HCEC 1CT (cell line): ENCODE results near the gene EPB41L3.

Source experiments
- DNase-seq: peaks from one replicate; pipeline ENCODE4 v3.0.0-alpha.2; 2017

Gene EPB41L3

DNA sequence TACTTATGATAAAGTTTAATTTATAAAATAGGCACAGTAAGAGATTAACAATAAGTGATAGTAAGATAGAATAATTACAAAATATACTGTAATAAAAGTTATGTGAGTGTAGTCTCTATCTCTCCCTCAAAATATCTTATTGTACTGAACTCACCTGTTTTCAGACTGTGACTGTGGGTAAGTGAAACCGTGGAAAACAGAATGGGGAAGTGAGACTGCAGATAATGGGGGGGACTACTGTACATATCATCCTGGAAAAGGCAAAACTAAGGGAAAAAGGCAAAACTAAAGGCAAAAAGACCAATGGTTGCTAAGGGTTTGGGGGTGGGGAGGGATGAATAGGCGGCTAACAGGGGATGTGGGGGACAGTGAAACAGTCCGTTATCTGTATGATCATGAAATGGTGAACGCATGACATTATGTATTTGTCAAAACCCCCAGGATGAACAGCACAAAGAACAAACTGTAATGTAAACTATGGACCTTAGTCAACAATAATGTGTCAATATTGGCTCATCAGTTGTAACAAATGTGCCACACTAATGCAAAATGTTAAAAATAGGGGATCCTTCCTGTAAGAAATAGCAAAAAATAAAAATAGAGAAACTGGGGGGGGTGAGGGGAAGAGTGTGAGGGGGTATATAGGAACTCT, 93.8 kb downstream of the EPB41L3 start:
- DNase-seq, result no peak

DNA sequence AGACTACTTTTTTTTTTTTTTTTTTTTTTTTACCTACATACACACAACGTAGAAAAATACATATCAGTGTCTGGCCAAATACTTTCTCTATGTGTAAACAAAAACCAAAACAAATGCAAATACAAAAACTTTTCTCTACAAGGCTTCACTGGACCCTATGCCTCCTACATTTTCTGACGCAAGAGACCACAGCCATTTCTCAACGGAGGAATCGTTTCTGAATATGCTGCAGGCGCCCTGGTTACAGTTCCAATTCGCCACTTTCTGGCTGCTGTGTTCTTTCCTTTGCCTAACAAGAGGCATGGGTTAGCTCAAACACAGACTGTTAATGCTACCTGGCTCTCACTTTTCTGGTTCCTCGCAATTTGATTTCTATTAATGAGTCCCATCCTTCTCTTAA, 96.4 kb downstream of the EPB41L3 start:
- no peak for DNase-seq

DNA sequence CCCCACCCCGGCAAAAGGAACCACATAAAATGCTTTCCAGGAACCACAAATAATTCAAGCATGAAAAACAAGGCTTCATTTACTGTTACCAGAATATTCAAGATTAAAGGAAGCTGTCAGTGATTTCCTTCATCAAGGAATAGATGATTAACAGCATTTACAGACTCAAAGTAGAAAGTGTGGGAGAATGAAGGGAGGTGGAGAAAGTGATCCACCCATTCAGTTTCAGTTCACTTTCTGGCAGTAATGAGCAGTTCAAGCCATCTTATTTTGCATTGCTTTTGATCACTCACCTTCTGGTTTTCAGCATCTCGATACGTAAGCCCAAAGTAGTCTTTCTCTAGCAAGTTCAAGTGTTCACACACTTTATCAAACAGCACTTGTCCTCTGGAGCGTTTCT, 99.0 kb downstream of the EPB41L3 start:
- DNase-seq, result no peak

DNA sequence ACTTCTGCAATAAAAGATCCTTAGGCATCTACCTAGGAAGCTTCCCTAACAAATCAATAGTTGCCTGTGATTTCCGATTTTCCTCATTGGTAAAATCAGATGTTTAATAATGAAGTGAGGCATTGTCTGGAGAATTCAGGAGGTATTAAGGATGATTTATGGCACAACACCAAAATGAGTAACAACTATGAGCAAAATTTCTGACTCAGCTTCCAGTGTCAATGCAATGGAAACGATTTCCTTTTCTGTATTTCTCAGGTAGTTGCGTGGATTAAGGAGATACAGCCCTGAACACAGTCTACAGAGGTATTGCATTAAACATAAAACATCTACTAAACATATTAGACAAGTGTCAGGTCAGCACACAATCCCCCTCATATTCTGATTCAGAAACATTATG, 99.5 kb downstream of the EPB41L3 start:
- DNase-seq, result no peak

DNA sequence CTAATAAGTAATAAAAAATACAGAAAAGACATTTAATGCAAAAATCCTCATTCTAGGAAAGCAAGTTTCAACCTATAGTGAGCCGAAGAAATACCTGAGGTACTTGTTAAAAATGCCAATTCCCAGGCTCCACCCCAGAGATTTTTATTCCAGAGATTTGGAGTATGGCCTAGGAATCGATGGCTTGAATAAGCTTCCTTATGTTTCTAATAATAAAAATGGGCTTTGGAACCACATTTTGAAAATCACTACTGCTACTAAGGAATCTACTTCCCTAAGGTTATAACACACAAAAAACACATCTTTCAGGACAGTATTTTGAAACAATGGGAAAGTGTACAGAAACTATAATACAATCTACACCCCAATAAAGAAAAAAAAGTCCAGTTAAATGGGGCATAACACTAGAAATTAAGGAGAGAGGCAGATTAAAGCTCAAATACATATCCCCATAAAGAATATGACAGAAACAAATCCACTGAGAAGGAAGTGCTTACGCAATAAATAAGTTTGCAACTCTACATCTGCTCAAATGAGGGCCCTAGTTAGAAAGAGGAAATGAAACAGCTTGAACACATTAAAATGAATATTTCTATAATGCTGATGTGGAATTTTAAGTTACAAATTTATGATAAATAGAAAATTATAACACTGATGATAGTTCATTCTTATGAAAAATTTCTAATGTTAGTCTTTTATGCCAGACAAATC, 103.7 kb downstream of the EPB41L3 start:
- no peak for DNase-seq

DNA sequence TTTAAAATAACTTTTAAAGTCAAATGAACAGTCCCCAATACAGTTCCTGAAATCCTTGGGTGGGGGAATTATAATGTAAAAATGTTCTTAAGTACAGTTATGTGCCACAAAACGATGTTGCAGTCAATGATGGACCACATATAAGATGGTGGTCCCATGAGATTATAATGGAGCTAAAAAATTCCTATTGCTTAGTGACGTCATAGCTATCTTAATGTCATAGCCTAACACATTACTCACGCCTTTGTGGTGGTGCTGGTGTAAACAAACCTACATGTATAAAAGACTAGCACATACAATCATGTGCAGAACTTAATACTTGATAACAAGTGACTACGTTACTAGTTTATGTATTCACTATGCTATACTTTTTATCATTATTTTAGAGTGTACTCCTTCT, 109.4 kb downstream of the EPB41L3 start:
- DNase-seq, result no peak

DNA sequence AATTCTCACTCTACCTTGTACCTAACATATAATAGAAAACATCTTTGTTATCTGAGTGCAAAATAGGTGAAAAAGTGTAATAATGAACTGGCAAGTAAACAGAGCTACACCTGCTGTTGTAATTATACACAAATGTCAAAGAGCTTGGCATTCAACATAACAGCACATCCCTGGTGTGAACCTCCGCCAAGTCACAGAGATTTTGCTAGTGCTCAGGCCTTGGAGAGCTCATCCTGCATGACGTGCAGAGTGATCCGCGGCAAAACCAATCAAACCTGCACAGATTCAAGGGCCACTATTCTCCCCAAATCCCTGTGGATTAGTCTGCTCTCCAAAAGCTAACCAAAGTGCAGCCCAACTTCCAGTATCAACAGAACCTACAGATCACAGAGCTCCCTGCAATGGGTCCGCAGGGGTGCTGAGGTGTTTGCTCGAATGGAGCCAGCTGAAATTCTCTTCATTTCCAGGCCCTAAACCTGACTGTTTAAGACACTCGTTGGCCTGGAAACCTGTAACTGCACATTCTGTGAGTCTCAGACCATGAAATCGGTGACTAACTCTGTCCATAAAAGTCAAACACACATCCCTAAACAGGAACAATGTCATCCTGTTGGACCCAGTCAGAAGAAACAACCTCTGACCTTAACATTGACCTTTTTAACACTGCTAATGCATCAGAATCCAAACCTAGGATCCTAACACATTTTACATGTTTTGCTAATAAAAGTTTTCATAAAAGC, 111.8 kb downstream of the EPB41L3 start:
- DNase-seq, result no peak

DNA sequence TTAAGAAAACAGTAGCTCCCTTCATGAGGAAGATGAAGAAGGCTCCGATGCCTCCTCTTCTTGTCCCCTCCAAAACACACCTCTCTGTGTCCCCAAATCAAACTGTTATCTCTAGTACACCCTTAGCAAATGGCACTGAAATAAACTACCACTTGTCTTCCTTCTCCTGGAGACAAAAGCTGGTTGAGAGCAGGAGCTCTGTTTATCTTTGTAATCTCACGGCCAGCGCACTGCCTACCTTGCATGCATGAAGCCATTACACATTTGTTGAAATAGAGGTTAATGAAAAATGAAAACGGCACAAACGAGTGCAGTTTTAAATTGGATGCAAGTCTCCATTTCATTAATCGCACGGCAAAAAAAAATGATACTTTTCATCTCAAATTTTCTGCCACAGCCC, 113.7 kb downstream of the EPB41L3 start:
- no peak for DNase-seq

DNA sequence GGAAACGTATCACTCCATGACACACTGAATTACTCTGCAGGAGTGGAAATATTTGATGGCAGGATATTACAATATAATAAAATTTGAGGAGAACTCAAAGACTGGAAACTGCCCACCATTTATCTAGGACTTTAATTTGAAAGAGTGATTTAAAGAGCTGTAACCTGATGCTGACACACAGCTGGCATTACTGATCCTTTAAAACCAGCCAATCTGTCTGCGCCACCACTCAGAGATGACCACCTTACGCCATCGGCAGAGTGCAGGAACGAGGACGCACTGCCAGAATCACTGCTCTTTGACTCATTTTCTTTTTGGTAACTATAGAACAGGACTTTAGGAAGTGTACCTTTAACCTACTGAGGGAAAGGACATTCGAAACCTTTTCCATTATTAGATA, 114.1 kb downstream of the EPB41L3 start:
- no peak for DNase-seq

DNA sequence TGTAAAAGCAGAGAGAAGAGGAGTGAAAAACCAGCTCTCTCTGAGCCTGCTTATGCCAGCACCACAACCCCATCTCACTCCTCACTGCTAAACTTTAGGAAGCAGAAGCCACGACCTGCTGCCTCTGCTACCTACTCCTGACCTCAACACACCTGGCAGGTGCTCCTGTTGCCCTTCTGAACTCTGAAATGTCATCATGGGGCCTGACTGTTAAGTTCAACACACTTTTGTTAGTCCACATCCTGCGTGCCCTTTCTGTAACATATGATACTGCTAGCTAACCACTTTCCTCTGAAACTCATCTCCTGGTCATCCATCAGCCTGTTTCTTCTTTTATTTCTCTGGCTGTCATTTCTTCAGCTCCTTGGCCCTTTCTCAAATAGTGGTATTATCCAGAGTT, 118.1 kb downstream of the EPB41L3 start:
- no peak for DNase-seq

DNA sequence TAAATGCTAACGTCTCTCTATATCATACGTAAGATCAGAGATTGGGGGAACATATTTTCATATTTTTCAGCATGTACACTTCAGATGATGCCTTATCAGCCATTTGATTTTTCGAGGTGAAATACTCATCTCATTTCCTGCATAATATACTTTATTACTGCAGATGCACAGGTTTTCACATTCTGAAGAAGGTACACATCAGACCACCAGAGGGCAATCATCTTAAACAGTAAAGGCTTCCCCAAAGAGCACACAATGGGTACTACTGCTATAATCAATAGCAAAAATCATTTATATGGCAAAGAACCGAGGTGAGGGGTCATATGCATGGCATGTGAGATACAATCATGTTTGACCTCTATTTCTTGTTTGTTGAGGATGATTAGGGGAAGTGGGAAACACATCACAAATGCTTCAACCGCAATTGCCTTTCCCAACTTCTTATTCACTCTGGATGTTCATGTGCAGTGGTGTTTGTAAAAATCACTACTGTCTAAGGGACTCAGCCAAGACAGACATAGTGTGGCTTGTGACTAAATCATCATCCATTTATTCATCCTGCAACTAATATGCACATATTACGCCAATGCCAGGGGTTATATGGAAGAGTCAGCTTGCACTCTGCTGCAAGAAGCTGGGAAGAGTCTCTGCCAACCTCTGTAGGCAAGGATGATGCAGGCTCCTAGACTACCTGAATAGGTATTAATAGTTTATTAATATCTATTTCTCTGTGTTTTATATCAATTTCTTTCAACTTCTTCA, 118.7 kb downstream of the EPB41L3 start:
- peak; percentile 2 for DNase-seq

DNA sequence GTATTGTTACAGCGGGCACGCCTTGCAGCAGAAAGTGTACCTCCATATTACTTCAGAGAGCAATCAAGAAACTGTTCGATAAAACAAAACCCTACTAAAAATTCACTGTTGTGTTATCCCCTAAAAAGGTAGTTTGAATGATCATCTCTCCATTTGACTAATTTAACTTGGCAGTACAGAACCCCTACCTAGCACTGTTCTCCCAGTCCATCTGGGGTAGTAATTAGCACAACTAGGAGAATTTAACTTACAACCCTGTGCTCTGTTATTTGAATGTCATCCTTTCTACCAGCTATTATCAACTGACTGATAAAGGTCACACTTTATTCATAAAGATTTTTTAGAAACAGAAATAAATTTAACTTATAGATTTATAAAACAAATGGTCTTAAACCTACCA, 121.2 kb downstream of the EPB41L3 start:
- DNase-seq, result no peak

DNA sequence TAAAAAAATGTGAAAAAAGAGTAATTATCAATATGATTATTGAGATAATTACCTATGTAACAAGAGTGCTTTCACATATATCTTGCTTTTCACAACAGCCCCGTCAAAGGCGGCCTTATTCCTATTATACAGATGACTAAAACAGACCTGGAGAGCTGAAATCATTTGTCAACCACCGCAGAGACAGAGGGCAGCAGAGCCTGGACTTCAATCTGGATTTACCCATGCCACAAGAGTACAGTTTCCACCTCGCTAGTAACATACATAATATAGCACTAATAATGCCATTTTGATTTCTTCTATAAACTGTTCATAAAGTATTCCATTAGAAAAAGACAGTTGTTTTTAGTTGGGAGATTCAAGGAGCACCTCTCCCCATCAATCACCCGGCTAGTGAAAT, 121.8 kb downstream of the EPB41L3 start:
- DNase-seq, result no peak

DNA sequence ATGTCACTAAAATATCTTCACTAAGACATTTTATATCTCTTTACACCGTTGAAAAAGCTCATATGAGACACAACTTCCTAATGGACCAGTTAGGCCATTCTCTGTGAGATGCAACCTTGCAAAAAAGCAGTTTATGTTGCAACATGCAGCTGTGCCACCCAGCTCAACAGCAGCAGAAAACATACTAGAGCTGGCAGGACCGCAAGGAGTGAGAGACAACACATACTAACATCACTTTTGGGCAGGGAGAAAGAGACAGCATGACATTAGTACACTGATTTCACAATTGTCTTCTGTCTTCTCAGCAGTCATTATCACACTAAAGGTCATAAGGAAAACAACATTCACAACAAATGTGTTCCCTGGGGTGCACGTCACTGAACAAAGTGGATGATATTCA, 122.9 kb downstream of the EPB41L3 start:
- no peak for DNase-seq

DNA sequence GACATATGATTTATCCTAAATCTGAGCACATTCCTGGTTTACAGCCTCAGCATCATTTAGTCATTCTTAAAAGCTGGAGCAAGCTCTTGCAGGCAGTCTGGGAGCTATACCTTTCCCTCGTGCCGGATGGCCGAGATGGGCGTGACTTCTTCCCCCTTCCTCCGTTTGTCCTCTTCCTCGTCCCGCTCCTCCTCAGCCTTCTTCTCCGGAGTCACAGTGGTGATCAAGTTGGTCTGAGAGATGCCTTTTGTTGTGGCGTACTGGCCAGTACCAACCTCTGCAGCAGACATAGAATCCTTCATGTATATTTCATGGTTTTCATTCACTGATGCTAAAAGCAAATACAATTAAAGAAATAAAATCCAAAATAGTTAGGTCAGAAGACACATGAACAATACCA, 124.2 kb downstream of the EPB41L3 start:
- no peak for DNase-seq

DNA sequence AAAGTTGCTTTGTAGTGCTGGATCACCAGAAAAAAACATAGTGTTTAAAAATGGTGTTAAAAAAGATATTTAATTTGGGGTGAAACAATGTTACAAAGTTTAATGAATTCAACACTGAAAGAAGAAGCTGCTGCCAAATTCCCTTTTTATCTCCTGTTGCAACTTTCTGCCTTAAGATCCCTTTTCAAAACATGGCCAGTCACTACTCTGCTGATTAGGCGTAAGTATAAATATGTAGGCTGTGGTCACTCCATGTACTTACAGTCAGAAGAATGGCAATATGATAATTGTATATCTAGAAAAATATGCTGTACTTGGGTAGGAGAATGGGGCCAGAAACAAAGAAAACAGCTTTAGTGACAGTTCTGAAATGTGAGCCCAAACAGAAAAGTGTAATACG, 124.8 kb downstream of the EPB41L3 start:
- DNase-seq, result no peak

DNA sequence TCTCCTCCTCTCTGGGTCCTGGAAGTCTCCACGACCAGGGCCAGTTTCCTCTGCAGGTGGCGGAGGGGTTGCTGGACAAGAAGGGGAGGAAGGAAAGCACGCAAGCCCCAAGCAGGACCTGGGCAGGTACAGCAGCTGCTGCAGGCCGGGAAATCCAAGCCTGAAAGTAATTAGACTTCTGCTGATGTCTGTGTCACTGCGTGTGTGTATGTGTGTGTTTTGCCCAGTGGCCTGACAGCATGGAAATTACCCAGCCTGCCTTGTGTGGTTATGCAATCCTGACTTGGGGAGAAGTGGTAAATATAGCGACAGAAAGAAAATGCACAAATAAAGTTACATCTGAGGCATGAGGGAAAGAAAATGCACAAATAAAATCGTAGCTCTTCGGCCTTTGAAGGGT, 126.5 kb downstream of the EPB41L3 start:
- DNase-seq, result no peak

DNA sequence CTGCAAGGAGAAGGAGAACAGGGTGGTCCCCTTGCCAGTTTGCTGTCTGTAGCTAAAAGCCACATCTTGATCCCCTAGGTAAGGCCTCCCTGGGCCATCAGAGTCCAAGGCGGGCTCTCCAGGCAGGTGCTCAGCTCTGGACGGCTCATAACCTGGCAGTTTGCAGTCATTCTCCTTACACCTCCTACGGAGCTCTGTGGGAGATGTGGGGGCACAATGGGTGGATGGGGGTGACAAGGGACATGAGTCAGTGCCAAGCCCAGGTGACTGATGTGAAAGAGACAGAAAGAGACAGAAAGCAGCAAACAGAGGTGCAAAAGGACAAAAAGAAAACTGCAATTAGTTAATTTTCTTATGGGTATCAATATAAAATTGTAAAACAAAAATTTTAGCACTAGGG, 127.7 kb downstream of the EPB41L3 start:
- no peak for DNase-seq

DNA sequence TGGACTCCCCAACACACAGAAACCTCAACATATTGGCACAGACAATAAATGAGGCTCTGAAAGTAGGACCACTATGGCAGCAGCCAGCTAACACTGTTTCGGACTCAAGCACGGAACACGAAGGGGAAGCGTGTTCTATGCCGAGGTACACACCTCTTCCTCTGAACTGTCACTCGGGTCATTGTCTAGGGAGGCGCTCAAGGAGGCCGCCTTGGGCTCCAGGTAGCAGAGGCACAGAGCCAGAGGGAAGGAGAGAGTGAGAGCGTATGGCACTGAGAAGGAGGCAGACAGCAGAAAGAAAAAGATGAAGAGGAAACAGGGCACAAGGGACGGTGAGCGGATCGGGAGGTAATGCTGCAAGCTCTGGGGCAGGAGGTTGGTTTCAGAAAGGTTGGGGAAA, 128.1 kb downstream of the EPB41L3 start:
- no peak for DNase-seq

DNA sequence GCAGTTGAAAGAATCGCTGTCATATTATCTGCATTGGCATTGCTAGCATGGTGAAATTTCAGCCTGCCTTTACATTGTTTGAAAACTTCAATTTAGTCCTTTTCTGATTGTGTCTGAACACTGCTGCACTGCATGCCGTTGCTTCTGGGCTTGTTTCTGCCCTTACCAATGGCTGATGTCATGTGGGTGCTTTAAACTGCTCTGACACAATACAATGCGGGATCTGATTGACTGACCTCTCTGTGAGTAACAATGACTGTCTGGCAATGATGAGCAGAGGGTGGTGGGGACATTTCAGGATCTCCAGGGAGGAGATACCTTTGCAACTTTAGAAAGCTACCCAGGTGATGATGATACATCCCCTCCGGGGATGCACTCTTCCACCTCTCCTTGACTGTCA, 128.8 kb downstream of the EPB41L3 start:
- DNase-seq, result no peak

DNA sequence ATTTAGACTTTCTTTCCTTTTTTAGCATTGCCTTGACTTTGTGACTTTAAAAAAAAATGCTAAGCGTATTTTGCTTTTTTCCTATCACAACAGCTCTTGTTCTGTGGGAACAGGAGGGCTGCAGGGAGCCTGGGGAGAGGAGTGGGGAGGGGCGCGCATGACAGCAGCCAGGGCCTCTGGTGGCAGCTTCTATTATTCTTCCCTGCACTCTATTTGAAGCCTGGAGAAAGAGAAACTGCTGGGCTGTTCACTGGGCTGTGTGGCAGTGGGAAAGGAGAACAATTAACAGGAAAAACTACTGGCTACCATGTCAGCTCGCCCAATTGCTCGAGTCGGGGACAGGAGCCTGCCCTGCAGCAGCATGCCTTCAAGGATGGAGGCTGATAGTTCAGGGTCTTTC, 129.3 kb downstream of the EPB41L3 start:
- no peak for DNase-seq

DNA sequence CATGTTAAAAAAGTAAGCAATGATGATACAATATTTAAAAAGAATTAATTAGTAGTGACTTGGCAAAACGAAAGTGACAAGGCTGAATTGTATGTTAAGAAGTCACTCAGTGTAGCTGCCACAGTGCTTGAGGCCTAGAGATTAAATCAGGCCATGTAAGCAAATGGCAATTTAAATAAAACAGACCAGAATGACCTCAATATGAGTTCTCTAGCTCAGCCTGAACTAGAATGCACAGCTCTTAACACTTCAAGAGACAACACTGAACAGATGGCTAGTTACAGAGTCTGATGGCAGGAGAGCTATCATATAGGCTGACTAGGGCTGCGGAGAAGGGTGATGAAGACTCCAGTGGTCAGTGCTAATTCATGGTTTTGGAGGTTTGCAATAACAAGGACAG, 130.3 kb downstream of the EPB41L3 start:
- DNase-seq, result peak; percentile 1

DNA sequence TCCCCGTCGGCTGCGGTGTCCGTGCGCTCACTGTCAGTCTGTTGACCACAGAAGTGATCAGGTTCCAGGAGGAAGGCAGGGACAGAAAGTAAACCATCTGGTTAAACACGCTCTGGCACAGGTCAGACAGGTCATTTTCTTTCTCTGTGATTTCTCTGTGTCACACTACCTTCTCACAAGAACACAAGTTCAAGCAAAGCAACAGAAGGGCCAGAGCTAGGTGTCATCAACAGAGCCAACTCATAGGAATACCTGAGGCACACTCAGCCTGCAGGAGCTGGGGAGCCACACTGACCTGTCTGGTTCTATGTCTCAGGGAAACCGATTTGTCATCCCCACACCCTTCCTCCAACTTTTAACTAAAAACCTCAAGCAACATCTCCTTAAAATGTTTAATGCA, 133.2 kb downstream of the EPB41L3 start:
- no peak for DNase-seq

DNA sequence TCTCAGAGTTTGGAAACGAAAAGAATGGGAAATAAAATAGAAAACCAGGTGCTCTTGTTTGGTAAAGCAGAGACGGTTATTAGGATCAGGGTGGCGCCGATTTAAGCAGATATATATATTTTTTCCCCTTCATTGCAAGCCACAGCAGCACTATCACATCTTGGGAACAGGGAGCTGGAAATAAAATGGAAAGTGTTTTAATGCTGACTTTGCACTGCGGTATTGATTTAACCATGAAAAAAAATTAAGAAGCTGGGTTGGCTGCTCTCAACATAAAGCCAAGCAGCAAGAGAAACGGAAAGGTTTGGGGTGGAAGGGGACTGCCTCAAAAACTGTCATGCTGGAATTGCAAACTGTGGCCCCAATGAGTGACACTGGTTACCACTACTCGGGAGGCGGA, 145.5 kb downstream of the EPB41L3 start:
- no peak for DNase-seq
